Smooth muscle cell of the brain vasculature (primary cell): ENCODE results near the gene RHOH.

Experiments used
- DNase-seq: peaks from one replicate; pipeline ENCODE4 v3.0.0-alpha.2; 2012; ENCODE audit warnings: low read depth, low spot score

Gene RHOH

DNA sequence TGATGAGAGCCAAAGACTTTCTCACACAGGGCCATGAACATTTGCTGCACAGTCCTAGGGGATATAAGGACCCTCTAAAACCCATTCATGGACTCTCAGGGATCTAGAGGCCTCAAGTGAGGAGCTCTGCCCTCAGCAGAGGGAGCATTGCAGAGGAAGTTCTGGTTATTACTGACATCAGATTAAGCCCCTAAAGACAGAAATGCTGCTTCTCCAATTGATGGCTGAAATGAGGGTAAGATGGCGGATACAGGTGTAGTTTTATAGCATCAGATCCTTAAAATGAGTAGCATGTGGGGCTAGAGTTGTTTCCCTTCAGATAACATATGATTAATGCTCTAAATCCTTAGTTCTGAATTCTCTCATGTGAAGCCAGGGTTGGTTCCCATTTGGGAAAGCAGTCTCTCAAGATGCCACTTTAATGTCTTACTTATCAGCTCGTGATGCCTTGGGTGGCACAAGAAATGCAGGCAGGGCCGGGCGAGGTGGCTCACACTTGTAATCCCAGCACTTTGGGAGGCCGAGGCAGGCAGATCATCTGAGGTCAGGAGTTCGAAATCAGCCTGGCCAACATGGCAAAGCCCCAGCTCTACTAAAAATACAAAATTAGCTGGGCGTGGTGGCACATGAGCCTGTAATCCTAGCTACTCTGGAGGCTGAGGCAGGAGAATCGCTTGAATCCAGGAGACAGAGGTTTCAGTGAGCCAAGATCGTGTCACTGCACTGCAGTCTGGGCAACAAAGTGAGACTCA, 7.9 kb downstream of the RHOH start:
- no peak for DNase-seq

DNA sequence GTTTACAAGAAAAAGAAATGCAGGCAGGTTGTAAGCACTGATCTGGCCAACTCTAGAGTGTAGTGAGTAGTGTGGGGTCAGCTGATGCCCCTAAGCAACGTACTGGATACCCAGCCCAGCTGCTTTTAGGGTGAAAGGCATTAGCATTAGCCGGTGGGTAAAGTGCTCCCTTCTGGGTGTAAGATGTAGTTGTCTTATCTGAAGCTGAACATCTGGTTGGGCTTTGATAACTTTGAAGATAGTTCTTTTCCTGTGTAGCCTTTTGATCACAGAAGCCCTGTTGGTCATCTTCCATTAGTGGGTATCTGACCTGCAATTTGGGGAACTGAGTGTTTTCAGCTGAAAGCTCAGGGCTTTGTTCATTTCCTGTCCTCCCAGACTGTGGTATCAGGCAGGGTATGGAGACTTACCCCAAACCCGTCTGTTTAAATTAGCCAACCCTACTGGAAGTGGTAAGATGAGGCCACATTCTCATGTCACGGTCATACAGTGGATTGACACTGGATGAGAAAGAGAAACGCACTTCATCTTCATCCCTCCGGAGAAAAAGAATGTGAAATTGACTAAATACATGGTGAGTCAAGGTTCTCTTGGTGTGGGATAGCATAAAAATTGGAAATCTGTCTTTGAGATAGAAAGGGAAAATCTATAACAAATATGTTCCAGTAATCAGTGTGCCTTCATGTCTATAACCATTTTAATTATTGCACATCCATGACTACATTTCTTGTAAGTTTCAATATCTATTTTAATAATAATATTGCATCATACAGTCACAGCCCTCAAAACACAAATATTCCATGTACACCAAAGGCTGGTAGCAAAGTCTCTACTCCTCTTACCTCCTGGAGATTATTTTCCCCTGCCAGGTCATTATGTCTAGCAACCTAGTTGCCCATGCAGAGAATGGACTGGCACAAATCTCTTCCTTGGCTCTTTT, 8.7 kb downstream of the RHOH start:
- no peak for DNase-seq

DNA sequence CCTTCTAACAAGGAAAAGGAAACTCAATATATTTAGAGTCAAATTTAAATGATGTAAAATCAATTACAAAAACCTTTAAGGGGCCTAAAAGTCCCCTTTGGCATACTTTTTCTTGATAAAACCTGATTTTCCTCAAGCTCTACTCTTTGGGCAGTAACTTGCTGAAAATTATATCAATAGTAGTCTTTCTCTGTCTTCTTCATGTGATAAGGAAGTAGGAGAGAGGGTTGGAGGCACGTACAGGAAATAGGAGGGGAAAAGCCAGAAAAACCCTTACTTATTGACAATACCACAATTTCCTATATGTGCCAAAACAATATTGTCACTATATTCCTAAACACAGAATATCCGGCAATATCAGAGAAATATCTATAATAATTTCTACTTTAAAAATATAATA, 9.6 kb downstream of the RHOH start:
- no peak for DNase-seq

DNA sequence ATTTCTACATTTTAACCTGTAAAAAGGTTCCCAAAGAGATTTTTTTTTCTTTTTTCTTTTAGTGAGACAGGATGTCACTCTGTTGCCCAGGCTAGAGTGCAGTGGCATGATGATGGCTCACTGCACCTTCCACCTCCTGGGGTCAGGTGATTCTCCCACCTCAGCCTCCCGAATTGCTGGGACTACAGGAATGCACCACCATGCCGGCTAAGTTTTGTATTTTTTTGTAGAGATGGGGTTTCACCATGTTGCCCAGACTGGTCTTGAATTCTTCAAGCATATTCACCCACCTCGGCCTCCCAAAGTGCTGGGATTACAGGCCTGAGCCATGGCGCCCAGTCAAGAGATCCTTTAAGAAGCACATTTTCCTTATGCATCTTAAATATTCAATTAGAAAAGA, 12.6 kb downstream of the RHOH start:
- no peak for DNase-seq

DNA sequence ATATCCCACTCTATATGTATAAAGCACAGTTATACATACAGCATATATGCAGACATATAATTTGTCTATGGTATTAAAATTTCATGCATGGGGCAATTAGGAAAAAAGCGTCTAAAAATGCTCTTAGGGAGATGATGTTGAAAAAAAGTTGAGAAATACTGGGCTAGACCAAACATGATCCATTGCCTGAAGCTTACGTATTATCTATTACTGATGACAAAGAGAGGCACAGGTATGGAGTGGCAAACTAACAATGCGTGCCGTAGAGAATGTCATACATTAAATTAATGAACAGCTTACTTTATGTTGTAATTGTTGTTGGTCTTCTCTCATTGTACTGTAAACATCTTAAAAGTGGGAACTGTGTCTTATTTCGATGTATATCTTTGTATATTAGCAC, 13.9 kb downstream of the RHOH start:
- no peak for DNase-seq

DNA sequence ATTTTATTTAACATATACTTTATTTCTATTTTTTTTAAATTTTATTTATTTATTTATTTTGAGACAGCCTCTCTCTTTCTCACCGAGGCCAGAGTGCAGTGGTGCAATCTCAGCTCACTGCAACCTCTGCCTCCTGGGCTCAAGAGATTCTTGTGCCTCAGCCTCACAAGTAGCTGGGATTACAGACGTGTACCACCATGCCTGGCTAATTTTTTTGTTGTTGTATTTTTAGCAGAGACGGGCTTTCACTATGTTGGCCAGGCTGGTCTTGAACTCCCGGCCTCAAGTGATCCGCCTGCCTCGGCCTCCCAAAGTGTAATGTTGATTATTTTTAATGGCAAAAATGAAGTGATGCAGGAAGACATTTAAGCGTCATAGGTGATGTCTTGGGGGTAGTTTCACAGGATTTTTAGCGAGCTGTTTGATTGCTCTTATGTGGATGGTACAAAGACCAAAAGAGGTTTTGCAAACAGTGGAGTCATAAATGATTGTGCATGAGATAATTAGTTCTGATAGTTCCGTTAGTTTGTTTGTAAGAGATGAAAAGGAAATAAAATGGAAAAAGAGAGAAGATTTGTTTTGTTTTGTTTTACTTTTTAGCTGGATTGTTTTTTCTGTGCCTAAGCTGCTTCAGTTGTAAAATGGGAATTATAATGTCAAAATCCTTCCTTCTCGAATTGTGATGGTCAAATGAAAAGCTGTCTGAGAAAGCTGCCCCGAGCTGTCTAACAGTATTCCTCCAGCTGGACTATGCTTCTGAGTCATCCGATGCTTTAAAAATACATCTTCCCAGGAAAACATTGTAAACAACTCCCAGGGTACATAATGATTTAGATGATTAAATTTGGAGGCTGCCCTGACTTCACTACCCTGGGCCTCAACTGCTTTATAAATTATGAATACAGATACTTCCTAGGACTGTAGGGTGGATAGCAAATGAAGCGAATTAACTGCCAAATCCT, 14.7 kb downstream of the RHOH start:
- no peak for DNase-seq

GRCh38 chr4:40212674-40213527, 16.1 kb downstream of the RHOH start:
- DNase-seq, result no peak

DNA sequence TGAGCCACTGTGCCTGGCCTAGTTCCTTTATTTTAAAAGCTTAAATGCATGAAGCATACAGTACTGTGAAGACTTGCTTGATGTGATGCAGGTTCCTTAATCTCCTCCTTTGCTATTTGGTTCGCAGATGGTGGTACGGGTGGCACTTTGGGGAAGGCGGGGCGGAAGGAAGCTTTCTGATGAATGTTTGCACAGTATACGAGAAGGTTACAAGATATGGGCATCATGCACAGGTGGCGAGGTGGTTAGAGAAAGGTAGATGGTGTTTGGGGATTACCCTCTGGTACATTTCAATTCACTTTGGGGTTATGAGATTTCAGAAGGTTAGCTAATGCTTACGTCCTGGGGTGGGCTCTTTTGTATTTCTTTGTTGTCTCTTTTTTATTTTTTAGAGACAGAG, 17.2 kb downstream of the RHOH start:
- DNase-seq, result no peak

DNA sequence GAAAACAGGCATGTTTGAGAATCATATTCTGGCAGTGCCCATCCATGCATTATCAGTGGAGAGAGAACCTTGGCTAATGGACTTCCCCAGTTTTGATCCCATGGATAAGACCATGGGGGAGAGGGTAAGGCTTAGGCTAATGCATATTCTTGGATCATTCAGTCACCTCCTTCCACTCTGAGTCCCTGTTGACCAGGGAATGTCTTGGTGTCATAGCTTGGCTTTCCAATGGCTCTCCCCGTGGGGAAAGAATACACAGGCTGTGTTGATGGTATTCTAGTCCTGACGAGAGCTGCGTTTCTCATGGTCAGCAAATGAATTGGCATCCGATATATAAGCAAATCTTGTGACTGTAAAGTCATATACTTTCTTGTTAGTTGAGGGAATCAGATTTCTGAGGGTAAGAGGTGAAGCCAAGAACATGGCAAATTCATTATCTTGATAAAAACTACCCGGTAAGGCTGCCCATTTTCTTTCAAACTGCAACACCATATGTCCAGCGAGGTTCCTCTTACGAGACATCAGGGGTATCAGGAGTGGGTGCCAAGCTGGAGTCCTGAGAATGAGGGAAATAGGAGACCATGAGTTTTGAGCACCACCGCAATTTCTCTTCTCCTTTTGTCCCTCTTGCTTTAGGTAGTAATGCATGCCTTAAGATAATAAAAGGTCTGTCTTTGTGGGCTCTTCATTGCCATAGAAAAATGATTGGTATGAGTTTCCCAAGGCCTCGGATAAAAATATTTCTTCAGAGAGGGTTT, 18.0 kb downstream of the RHOH start:
- DNase-seq, result no peak

- no peak for DNase-seq
Observed at GRCh38 chr4:40216622-40217366, 20.0 kb downstream of the RHOH start.

DNA sequence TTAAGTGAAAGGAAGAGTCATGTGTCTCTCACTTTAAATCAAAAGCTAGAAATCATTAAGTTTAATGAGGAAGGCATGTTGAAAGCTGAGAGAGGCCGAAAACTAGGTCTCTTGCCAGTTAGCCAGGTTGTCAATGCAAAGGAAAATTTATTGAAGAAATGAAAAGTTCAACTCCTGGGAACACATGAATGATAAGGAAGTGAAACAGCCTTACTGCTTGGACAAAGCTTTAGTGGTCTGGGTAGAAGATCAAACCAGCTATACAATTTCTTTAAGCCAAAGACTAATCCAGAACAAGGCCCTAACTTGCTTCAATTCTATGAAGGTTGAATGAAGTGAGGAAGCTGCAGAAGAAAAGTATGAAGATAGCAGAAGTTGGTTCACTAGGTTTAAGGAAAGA, 24.9 kb downstream of the RHOH start:
- no peak for DNase-seq

DNA sequence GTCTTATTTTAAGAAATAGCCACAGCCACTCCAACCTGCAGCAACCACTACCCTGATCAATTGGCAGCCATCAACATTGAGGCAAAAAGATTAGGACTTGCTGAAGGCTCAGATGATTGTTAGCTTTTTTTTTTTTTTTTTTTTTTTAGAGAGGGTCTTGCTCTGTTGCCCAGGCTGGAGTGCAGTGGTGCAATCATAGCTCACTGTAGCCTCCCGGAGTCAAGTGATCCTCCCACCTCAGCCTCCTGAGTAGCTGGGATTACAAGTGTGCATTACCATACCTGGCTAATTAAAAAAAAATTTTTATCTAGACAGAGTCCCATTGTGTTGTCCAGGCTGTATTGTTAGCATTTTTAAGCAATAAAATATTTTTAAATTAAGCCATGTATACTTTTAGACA, 26.5 kb downstream of the RHOH start:
- DNase-seq, result no peak

DNA sequence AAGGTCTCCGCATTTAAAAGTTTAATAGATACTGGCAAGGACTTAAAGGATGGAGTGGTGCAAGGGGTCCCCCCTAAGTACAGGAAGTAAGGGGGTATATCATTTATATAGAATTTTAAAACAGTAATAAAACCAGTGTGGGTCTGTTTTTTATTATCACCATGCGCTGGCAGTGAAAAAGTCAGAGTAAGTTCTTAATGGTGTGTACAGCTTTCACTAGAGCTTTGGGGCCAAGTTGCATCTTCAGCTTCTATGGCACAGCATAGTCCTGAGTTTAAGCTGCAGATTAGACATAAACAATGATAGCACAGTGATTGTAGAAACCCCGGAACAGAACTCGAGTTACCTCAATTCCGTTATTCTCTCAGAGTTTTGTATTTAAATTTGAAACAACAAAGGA, 27.6 kb downstream of the RHOH start:
- DNase-seq, result no peak

DNA sequence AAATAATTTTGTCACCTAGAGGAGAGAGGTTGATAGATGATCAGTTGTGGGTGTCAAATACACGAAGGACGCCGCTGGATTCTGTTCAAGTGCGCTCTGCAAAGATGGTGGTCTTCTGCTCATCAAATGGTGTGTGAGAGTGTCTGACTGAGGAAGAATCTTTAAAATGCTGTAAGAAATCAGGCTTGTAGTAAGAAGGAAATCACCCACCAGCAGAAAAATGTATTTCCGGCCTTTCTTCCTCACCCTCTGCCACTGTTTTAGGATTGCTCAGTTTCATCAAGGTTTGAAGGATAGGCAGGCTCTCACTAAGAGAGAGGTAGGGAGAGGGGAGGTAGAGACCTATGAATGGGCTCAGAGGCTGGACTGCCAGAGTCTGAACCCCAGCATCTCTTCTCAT, 28.7 kb downstream of the RHOH start:
- DNase-seq, result no peak

GRCh38 chr4:40227284-40227683, 30.5 kb downstream of the RHOH start:
- no peak for DNase-seq

GRCh38 chr4:40228497-40229365, 31.9 kb downstream of the RHOH start:
- no peak for DNase-seq

GRCh38 chr4:40231316-40231863, 34.6 kb downstream of the RHOH start:
- DNase-seq, result no peak

- DNase-seq, result no peak
Observed at GRCh38 chr4:40232610-40233009, 35.8 kb downstream of the RHOH start.
